NCI-H1694 (cell line): ENCODE measurements around the gene CRHR2.
"Not testable (repeated sequence)": the region's sequence is repeated elsewhere in the genome, so short reads cannot be mapped to it uniquely, and the experiment has no call there.

Experiments used
- DNase-seq: peaks from one replicate; lab custom pipeline; 2025; lab: John Stamatoyannopoulos, UW

The CRHR2 gene

GRCh38 chr7:30654296-30655090 is 27.8 kb downstream of the CRHR2 start:
- DNase-seq: no peak

- no peak for DNase-seq
Observed at GRCh38 chr7:30652698-30653641, 29.3 kb downstream of the CRHR2 start.

GRCh38 chr7:30652132-30652531 is 30.1 kb downstream of the CRHR2 start:
- DNase-seq: no peak

- DNase-seq: no peak
Observed at GRCh38 chr7:30650421-30650808, 31.8 kb downstream of the CRHR2 start.

- DNase-seq: no peak
Observed at GRCh38 chr7:30649717-30650420, 32.4 kb downstream of the CRHR2 start.

GRCh38 chr7:30648744-30649540 is 33.3 kb downstream of the CRHR2 start:
- no peak for DNase-seq

- no peak for DNase-seq
Observed at GRCh38 chr7:30647589-30648364, 34.5 kb downstream of the CRHR2 start.

- no peak for DNase-seq
Observed at GRCh38 chr7:30646154-30646553, 36.1 kb downstream of the CRHR2 start.

- DNase-seq: no peak
Observed at GRCh38 chr7:30645661-30646060, 36.6 kb downstream of the CRHR2 start.

GRCh38 chr7:30644286-30644955 is 37.8 kb downstream of the CRHR2 start:
- no peak for DNase-seq

GRCh38 chr7:30642789-30643188 is 39.5 kb downstream of the CRHR2 start:
- no peak for DNase-seq

GRCh38 chr7:30642322-30642721 is 39.9 kb downstream of the CRHR2 start:
- not testable (repeated sequence) for DNase-seq

- DNase-seq: no peak
Observed at GRCh38 chr7:30635798-30636197, 46.5 kb downstream of the CRHR2 start.

- no peak for DNase-seq
Observed at GRCh38 chr7:30634634-30635201, 47.5 kb downstream of the CRHR2 start.

- DNase-seq: peak; percentile 1
Observed at GRCh38 chr7:30634193-30634626, 48.0 kb downstream of the CRHR2 start.

- no peak for DNase-seq
Observed at GRCh38 chr7:30633223-30633622, 49.0 kb downstream of the CRHR2 start.

- no peak for DNase-seq
Observed at GRCh38 chr7:30630986-30631385, 51.3 kb downstream of the CRHR2 start.

- DNase-seq: no peak
Observed at GRCh38 chr7:30627026-30627425, 55.2 kb downstream of the CRHR2 start.

- DNase-seq: peak; percentile 15
Observed at GRCh38 chr7:30625283-30625682, 57.0 kb downstream of the CRHR2 start.

GRCh38 chr7:30618961-30619360 is 63.3 kb downstream of the CRHR2 start:
- DNase-seq: no peak
